HEK293T (cell line): ENCODE data around the gene CLCN1.

Experiments used
- CTCF ChIA-PET: fragments of 350-600 bp; formaldehyde crosslinking; extraction: SDS; loops from one replicate; lab custom pipeline; 2021; ENCODE audit warnings: antibody characterized with exemption, inconsistent platforms; lab: Yijun Ruan, JAX
- POLR2A ChIA-PET: fragments of 350-600 bp; formaldehyde crosslinking; extraction: SDS; loops from one replicate; lab custom pipeline; 2020; ENCODE audit warnings: antibody characterized with exemption, inconsistent platforms; lab: Yijun Ruan, JAX
- DNase-seq: peaks from one replicate; pipeline ENCODE4 v3.0.0; 2012; ENCODE audit warnings: mixed read lengths; ENCODE audit errors: extremely low spot score
- ARNT ChIP-seq: fragments of 450-650 bp; IDR thresholded peaks from 2 replicates; pipeline ENCODE4 v1.6.1; 2017; ENCODE audit warnings: mild to moderate bottlenecking
- BHLHE40 ChIP-seq: fragments of 450-650 bp; IDR thresholded peaks from 2 replicates; pipeline ENCODE4 v1.6.1; 2016; ENCODE audit warnings: mild to moderate bottlenecking, moderate library complexity, borderline replicate concordance
- CTBP1 ChIP-seq: fragments of 450-650 bp; IDR thresholded peaks from 2 replicates; pipeline ENCODE4 v1.6.1; 2016; ENCODE audit warnings: borderline replicate concordance
- ELF4 ChIP-seq: fragments of 450-650 bp; IDR thresholded peaks from 2 replicates; pipeline ENCODE4 v1.6.1; 2017; ENCODE audit warnings: antibody characterized with exemption
- FOXA1 ChIP-seq: fragments of 450-650 bp; IDR thresholded peaks from 2 replicates; pipeline ENCODE4 v1.6.1; 2016; ENCODE audit warnings: mild to moderate bottlenecking
- FOXK2 ChIP-seq: fragments of 450-650 bp; IDR thresholded peaks from 2 replicates; pipeline ENCODE4 v1.6.1; 2016; ENCODE audit warnings: mild to moderate bottlenecking
- FOXM1 ChIP-seq: fragments of 450-650 bp; IDR thresholded peaks from 2 replicates; pipeline ENCODE4 v1.6.1; 2017; ENCODE audit warnings: mild to moderate bottlenecking, borderline replicate concordance
- HDGF ChIP-seq: fragments of 450-650 bp; IDR thresholded peaks from 2 replicates; pipeline ENCODE4 v1.6.1; 2017; ENCODE audit warnings: antibody characterized with exemption, borderline replicate concordance
- L3MBTL2 ChIP-seq: fragments of 450-650 bp; conservative IDR thresholded peaks from 2 replicates; pipeline ENCODE4 v1.6.1; 2016; ENCODE audit warnings: mild to moderate bottlenecking
- LEF1 ChIP-seq: fragments of 450-650 bp; IDR thresholded peaks from 2 replicates; pipeline ENCODE4 v1.6.1; 2017; ENCODE audit warnings: mild to moderate bottlenecking, borderline replicate concordance
- NFRKB ChIP-seq: fragments of 450-650 bp; IDR thresholded peaks from 2 replicates; pipeline ENCODE4 v1.6.1; 2016; ENCODE audit warnings: mild to moderate bottlenecking, moderate library complexity
- PKNOX1 ChIP-seq: fragments of 450-650 bp; IDR thresholded peaks from 2 replicates; pipeline ENCODE4 v1.6.1; 2016
- SP1 ChIP-seq: fragments of 450-650 bp; IDR thresholded peaks from 2 replicates; pipeline ENCODE4 v1.6.1; 2017
- SUZ12 ChIP-seq: fragments of 450-650 bp; IDR thresholded peaks from 2 replicates; pipeline ENCODE4 v1.6.1; 2016; ENCODE audit warnings: mild to moderate bottlenecking
- TARDBP ChIP-seq: fragments of 450-650 bp; IDR thresholded peaks from 2 replicates; pipeline ENCODE4 v1.6.1; 2016
- ZNF384 ChIP-seq: fragments of 450-650 bp; IDR thresholded peaks from 2 replicates; pipeline ENCODE4 v1.6.1; 2016

CLCN1 gene

GRCh38 chr7:143392875-143393266 lies 77.0 kb downstream of the CLCN1 start:
- ChIA-PET CTCF (no interaction called here), POLR2A (interaction anchor here (1.6 to 2.5 kb wide), 2 partner anchors 9 to 11 kb away, joined by 3 to 7 read pairs; partner anchors contain the start of gene ZYX)
- DNase-seq, result no peak
- TF ChIP-seq L3MBTL2, result no peak
- TF ChIP-seq FOXA1, result no peak
- TF ChIP-seq HDGF, result no peak
- TF ChIP-seq SP1, result no peak
- no peak for TF ChIP-seq FOXK2
- TF ChIP-seq LEF1, result no peak
- TF ChIP-seq ZNF384, result no peak
- no peak for TF ChIP-seq TARDBP
- TF ChIP-seq ELF4, result no peak
- no peak for TF ChIP-seq SUZ12
- no peak for TF ChIP-seq FOXM1
- no peak for TF ChIP-seq BHLHE40
- TF ChIP-seq CTBP1, result no peak
- TF ChIP-seq NFRKB, result no peak
- TF ChIP-seq PKNOX1, result no peak
- TF ChIP-seq ARNT, result no peak

- TF ChIP-seq NFRKB (no peak), ELF4 (no peak), FOXA1 (no peak), PKNOX1 (no peak), ARNT (no peak), CTBP1 (no peak), BHLHE40 (no peak), HDGF (no peak), FOXK2 (no peak), LEF1 (no peak), SP1 (no peak), FOXM1 (no peak), L3MBTL2 (no peak), SUZ12 (no peak), ZNF384 (no peak), TARDBP (no peak)
- CTCF ChIA-PET, result interaction anchor here (1.4 kb wide), 1 partner anchor 153 kb away, joined by 3 read pairs; no protein-coding TSS in a partner anchor
- POLR2A ChIA-PET, result interaction anchor here (1.6 to 2.5 kb wide), 2 partner anchors 9 to 12 kb away, joined by 3 to 7 read pairs; partner anchors contain the start of gene ZYX
- no peak for DNase-seq
These were observed 77.5 kb downstream of the CLCN1 start for GRCh38 chr7:143393267-143394041.

- TF ChIP-seq FOXK2 (no peak), ZNF384 (no peak), ARNT (no peak), CTBP1 (no peak), TARDBP (no peak), SUZ12 (no peak), HDGF (no peak)
- ChIA-PET CTCF (interaction anchor here (1.4 kb wide), 1 partner anchor 154 kb away, joined by 3 read pairs; no protein-coding TSS in a partner anchor), POLR2A (interaction anchor here (2.5 kb wide), 1 partner anchor 13 kb away, joined by 7 read pairs; the partner anchor contains the start of gene ZYX)
- DNase-seq, result no peak
These were observed 78.2 kb downstream of the CLCN1 start for GRCh38 chr7:143394068-143394467.

- TF ChIP-seq CTBP1 (no peak), BHLHE40 (no peak), ZNF384 (no peak), FOXA1 (no peak), ARNT (no peak), L3MBTL2 (no peak), FOXK2 (no peak), LEF1 (no peak), SUZ12 (no peak), SP1 (no peak), HDGF (no peak), FOXM1 (no peak), NFRKB (no peak), TARDBP (no peak), PKNOX1 (no peak)
- no peak for DNase-seq
- ChIA-PET POLR2A (no interaction called here), CTCF (no interaction called here)
These were observed 78.9 kb downstream of the CLCN1 start for GRCh38 chr7:143394777-143395176.

- TF ChIP-seq LEF1, result no peak
- TF ChIP-seq ELF4, result no peak
- no peak for TF ChIP-seq TARDBP
- TF ChIP-seq FOXA1, result no peak
- no peak for TF ChIP-seq SUZ12
- no peak for TF ChIP-seq BHLHE40
- TF ChIP-seq FOXK2, result no peak
- no peak for TF ChIP-seq CTBP1
- no peak for TF ChIP-seq SP1
- no peak for TF ChIP-seq L3MBTL2
- no peak for TF ChIP-seq HDGF
- TF ChIP-seq FOXM1, result no peak
- no peak for TF ChIP-seq NFRKB
- ChIA-PET CTCF (no interaction called here), POLR2A (interaction anchor here (1.3 kb wide), 1 partner anchor 14 kb away, joined by 5 read pairs; no protein-coding TSS in a partner anchor)
- DNase-seq, result no peak
These were observed 79.6 kb downstream of the CLCN1 start for GRCh38 chr7:143395187-143396149.
